Urinary bladder (tissue), 4 donors: Measurements from ENCODE around the gene ANKRD28. TPM values are rescaled to one million over a fixed set of nuclear protein-coding genes. Genes with fewer than 3 reads are reported as not detected.
"Not testable (repeated sequence)": the region's sequence is repeated elsewhere in the genome, so short reads cannot be mapped to it uniquely, and the experiment has no call there.

Experiments used
- DNase-seq: peaks from one replicate; pipeline ENCODE4 v3.0.0-alpha.2; 2015; ENCODE audit errors: extremely low spot score
- H3K27ac ChIP-seq: one replicate; pipeline ENCODE4 v1.5.1; 2013; ENCODE audit warnings: low read depth, mild to moderate bottlenecking, moderate library complexity
- H3K36me3 ChIP-seq: one replicate; pipeline ENCODE4 v1.6.1; 2013; ENCODE audit warnings: mild to moderate bottlenecking, moderate library complexity; ENCODE audit not compliant: insufficient read depth
- H3K4me1 ChIP-seq: one replicate; pipeline ENCODE4 v1.6.1; 2013; ENCODE audit warnings: mild to moderate bottlenecking, moderate library complexity; ENCODE audit not compliant: insufficient read depth
- H3K4me3 ChIP-seq: one replicate; pipeline ENCODE4 v1.5.1; 2013; ENCODE audit warnings: low read depth, low read length
- WGBS: extraction: QIAGEN DNeasy Blood & Tissue Kit; methylation state at CpG from one replicate; pipeline ENCODE4 v1.1.7; 2013; 5-methylcytosine and 5-hydroxymethylcytosine counted together
- polyA plus RNA-seq: library from polyadenylated mRNA; stranded (reverse); fragments of 200-250 nt; gene quantifications from one replicate; pipeline ENCODE4 v1.2.3, GENCODE V29; 2013
- total RNA-seq: library from RNA; depleted of rRNA; stranded (reverse); fragments of >200 nt; gene quantifications from one replicate; pipeline ENCODE4 v1.2.3, GENCODE V29; 2014
- donor health status: healthy with polysubstance abuse.
- donor health status: healthy.

Gene ANKRD28
- total RNA-seq (83.8 TPM), polyA plus RNA-seq (12.6 TPM)

GRCh38 chr3:15797642-15798303 lies at the start of gene ANKRD28:
TSS of gene ANKRD28 (minus strand) at chr3:15797979. CDS start at chr3:15796521, 1,458 bp downstream.
- peak; percentile 46 for DNase-seq
- peak within 1 kb of the TSS; percentile 36 for H3K4me3 ChIP-seq
- H3K4me1 ChIP-seq, result no peaks in the 10 kb centered on the region
- under 1% methylated on average over 6 of the region's 6 CpGs for WGBS
- H3K27ac ChIP-seq, result peak within 1 kb of the TSS; percentile 66
- no peaks in the 10 kb centered on the region for H3K36me3 ChIP-seq

- H3K27ac ChIP-seq, result no peak overlapping the region
- DNase-seq, result no peak
- peaks cover 1% of the 10 kb centered on the region for H3K4me1 ChIP-seq
- no peak overlapping the region for H3K4me3 ChIP-seq
- H3K36me3 ChIP-seq, result no peaks in the 10 kb centered on the region
Measured at GRCh38 chr3:15847239-15847638, 49.5 kb upstream of the ANKRD28 start.

GRCh38 chr3:15846606-15847005 lies 48.8 kb upstream of the ANKRD28 start:
- Histone ChIP-seq H3K4me3 (no peak overlapping the region), H3K36me3 (no peaks in the 10 kb centered on the region), H3K4me1 (peaks cover 1% of the 10 kb centered on the region), H3K27ac (no peak overlapping the region)
- no peak for DNase-seq

GRCh38 chr3:15845475-15845874 lies 47.7 kb upstream of the ANKRD28 start:
- H3K27ac ChIP-seq, result no peak overlapping the region
- peaks cover 1% of the 10 kb centered on the region for H3K4me1 ChIP-seq
- no peaks in the 10 kb centered on the region for H3K36me3 ChIP-seq
- no peak for DNase-seq
- WGBS, result 81% methylated on average over 3 of the region's 3 CpGs
- H3K4me3 ChIP-seq, result no peak overlapping the region

GRCh38 chr3:15844889-15845288 lies 47.1 kb upstream of the ANKRD28 start:
- WGBS, result 86% methylated on average over 3 of the region's 3 CpGs
- H3K27ac ChIP-seq, result no peak overlapping the region
- H3K4me1 ChIP-seq, result peaks cover 1% of the 10 kb centered on the region
- no peaks in the 10 kb centered on the region for H3K36me3 ChIP-seq
- no peak for DNase-seq
- H3K4me3 ChIP-seq, result no peak overlapping the region

- WGBS, result 99% methylated on average over 4 of the region's 4 CpGs
- not testable (repeated sequence) for H3K27ac ChIP-seq, DNase-seq, H3K4me1 ChIP-seq, H3K36me3 ChIP-seq, H3K4me3 ChIP-seq
Measured at GRCh38 chr3:15841091-15841973, 43.6 kb upstream of the ANKRD28 start.

- no peaks in the 10 kb centered on the region for H3K4me1 ChIP-seq
- no peak overlapping the region for H3K27ac ChIP-seq
- H3K36me3 ChIP-seq, result no peaks in the 10 kb centered on the region
- DNase-seq, result no peak
- WGBS, result 95% methylated on average over 2 of the region's 2 CpGs
- H3K4me3 ChIP-seq, result no peak overlapping the region
Measured at GRCh38 chr3:15839568-15839967, 41.8 kb upstream of the ANKRD28 start.

GRCh38 chr3:15831927-15832326 lies 34.1 kb upstream of the ANKRD28 start:
- no peak overlapping the region for H3K27ac ChIP-seq
- H3K36me3 ChIP-seq, result no peaks in the 10 kb centered on the region
- DNase-seq, result no peak
- no peak overlapping the region for H3K4me3 ChIP-seq
- WGBS, result 46% methylated on average over 1 of the region's 1 CpG
- H3K4me1 ChIP-seq, result no peaks in the 10 kb centered on the region

GRCh38 chr3:15825016-15825415 lies 27.2 kb upstream of the ANKRD28 start:
- Histone ChIP-seq H3K36me3 (no peaks in the 10 kb centered on the region), H3K4me3 (no peak overlapping the region), H3K27ac (no peak overlapping the region), H3K4me1 (no peaks in the 10 kb centered on the region)
- no peak for DNase-seq
- 80% methylated on average over 4 of the region's 4 CpGs for WGBS

GRCh38 chr3:15823092-15823491 lies 25.3 kb upstream of the ANKRD28 start:
- H3K27ac ChIP-seq, result no peak overlapping the region
- 95% methylated on average over 7 of the region's 7 CpGs for WGBS
- no peaks in the 10 kb centered on the region for H3K36me3 ChIP-seq
- no peak overlapping the region for H3K4me3 ChIP-seq
- no peak for DNase-seq
- no peaks in the 10 kb centered on the region for H3K4me1 ChIP-seq

- H3K4me1 ChIP-seq, result no peaks in the 10 kb centered on the region
- no peaks in the 10 kb centered on the region for H3K36me3 ChIP-seq
- WGBS, result 80% methylated on average over 2 of the region's 2 CpGs
- no peak for DNase-seq
- no peak overlapping the region for H3K27ac ChIP-seq
- no peak overlapping the region for H3K4me3 ChIP-seq
Measured at GRCh38 chr3:15822281-15822680, 24.5 kb upstream of the ANKRD28 start.

GRCh38 chr3:15820911-15821310 lies 23.1 kb upstream of the ANKRD28 start:
- Histone ChIP-seq H3K4me1 (no peaks in the 10 kb centered on the region), H3K36me3 (no peaks in the 10 kb centered on the region), H3K4me3 (no peak overlapping the region), H3K27ac (no peak overlapping the region)
- 76% methylated on average over 2 of the region's 2 CpGs for WGBS
- DNase-seq, result no peak

GRCh38 chr3:15819576-15819975 lies 21.8 kb upstream of the ANKRD28 start:
- Histone ChIP-seq H3K4me1 (no peaks in the 10 kb centered on the region), H3K36me3 (no peaks in the 10 kb centered on the region), H3K4me3 (no peak overlapping the region), H3K27ac (no peak overlapping the region)
- DNase-seq, result no peak

GRCh38 chr3:15819043-15819442 lies 21.3 kb upstream of the ANKRD28 start:
- 98% methylated on average over 2 of the region's 2 CpGs for WGBS
- no peak for DNase-seq

More at GRCh38 chr3:15819043-15819442, 21.3 kb upstream of the ANKRD28 start:
- no peak overlapping the region for H3K4me3 ChIP-seq
- H3K27ac ChIP-seq, result no peak overlapping the region
- H3K4me1 ChIP-seq, result no peaks in the 10 kb centered on the region
- no peaks in the 10 kb centered on the region for H3K36me3 ChIP-seq
